MM.1S (cell line): ENCODE data around the gene C3.

Experiments used
- EZH2phosphoT487 ChIP-seq: fragments of 300-600 bp; sonication (generic); IDR thresholded peaks from 2 replicates; pipeline ENCODE4 v1.6.1; 2018; ENCODE audit warnings: antibody characterized with exemption, low read length
- TF ChIP-seq, protein P1 (sequence below): fragments of 300-600 bp; sonication (generic); IDR thresholded peaks from 2 replicates; pipeline ENCODE4 v1.5.1; 2016; ENCODE audit warnings: antibody characterized with exemption, low read length, mixed read lengths

DNA sequence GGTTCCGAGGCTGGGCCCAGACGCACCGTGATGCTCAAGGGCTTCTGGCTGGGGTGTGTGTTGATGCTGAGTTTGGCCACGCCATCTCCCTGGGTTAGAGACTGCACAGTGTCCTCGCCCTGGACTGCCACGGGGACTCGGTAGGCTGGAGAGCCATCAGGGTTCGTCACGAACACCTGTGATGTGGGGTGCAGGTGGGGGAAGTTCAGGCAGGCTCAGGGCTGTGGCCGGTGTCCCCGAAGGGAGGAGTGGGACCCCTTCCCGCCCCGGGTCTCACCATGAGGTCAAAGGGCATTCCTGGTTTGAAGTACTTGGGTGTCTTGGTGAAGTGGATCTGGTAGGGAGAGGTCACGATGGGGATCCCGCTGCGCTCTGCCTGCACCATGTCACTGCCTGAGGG is 8.2 kb downstream of the C3 start:
- TF ChIP-seq EZH2phosphoT487, result no peak
- TF ChIP-seq, protein P1, sequence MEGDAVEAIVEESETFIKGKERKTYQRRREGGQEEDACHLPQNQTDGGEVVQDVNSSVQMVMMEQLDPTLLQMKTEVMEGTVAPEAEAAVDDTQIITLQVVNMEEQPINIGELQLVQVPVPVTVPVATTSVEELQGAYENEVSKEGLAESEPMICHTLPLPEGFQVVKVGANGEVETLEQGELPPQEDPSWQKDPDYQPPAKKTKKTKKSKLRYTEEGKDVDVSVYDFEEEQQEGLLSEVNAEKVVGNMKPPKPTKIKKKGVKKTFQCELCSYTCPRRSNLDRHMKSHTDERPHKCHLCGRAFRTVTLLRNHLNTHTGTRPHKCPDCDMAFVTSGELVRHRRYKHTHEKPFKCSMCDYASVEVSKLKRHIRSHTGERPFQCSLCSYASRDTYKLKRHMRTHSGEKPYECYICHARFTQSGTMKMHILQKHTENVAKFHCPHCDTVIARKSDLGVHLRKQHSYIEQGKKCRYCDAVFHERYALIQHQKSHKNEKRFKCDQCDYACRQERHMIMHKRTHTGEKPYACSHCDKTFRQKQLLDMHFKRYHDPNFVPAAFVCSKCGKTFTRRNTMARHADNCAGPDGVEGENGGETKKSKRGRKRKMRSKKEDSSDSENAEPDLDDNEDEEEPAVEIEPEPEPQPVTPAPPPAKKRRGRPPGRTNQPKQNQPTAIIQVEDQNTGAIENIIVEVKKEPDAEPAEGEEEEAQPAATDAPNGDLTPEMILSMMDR, result no peak
